C4-2B (cell line): ENCODE results near the gene CUX1.

Experiments
- ZFX ChIP-seq: fragments of 450-650 bp; IDR thresholded peaks from 2 replicates; pipeline ENCODE4 v1.6.1; 2017
- TF ChIP-seq, protein P1 (sequence below): fragments of 450-650 bp; conservative IDR thresholded peaks from 2 replicates; pipeline ENCODE4 v1.5.1; 2017; ENCODE audit warnings: mild to moderate bottlenecking

DNA sequence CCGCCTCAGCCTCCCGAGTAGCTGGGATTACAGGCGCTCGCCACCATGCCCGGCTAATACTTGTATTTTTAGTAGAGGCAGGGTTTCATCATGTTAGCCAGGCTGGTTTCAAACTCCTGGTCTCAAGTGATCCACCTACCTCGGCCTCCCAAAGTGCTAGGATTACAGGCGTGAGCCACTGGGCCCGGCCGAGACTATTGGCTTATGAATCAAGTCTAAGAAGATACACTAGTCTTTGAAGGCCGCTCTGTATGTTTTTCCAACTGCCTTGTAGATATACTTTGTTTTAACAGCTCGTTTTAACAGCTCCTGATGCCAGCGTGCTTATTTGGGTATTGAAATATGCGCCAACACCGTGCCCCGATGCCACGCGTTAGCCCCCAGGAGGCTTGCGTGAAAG lies 332.8 kb downstream of the CUX1 start:
- TF ChIP-seq, protein P1, sequence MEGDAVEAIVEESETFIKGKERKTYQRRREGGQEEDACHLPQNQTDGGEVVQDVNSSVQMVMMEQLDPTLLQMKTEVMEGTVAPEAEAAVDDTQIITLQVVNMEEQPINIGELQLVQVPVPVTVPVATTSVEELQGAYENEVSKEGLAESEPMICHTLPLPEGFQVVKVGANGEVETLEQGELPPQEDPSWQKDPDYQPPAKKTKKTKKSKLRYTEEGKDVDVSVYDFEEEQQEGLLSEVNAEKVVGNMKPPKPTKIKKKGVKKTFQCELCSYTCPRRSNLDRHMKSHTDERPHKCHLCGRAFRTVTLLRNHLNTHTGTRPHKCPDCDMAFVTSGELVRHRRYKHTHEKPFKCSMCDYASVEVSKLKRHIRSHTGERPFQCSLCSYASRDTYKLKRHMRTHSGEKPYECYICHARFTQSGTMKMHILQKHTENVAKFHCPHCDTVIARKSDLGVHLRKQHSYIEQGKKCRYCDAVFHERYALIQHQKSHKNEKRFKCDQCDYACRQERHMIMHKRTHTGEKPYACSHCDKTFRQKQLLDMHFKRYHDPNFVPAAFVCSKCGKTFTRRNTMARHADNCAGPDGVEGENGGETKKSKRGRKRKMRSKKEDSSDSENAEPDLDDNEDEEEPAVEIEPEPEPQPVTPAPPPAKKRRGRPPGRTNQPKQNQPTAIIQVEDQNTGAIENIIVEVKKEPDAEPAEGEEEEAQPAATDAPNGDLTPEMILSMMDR, result no peak
- TF ChIP-seq ZFX, result no peak
